Endothelial cell of umbilical vein (primary cell): ENCODE data around the gene NAV2.

Experiments
- MYC ChIP-seq: IDR thresholded peaks from one replicate; pipeline ENCODE4 v1.6.1; 2011; ENCODE audit warnings: mild to moderate bottlenecking, low read depth, low read length
- POLR2A ChIP-seq: IDR thresholded peaks from 2 replicates; pipeline ENCODE4 v1.6.1; 2012; ENCODE audit warnings: low read depth, mild to moderate bottlenecking, control low read depth, low read length
- TF ChIP-seq, protein P1 (sequence below), 2 donors: IDR thresholded peaks; 1 replicate in 1 of 2; 2 replicates in 1 of 2; pipeline ENCODE4 v1.5.1; 2011; ENCODE audit warnings: low read length in 2 of 2, mild to moderate bottlenecking in 2 of 2, moderate library complexity in 2 of 2, control low read depth in 1 of 2, inconsistent platforms in 1 of 2, low read depth in 1 of 2; ENCODE audit not compliant: insufficient read depth in 1 of 2; ENCODE audit errors: extremely low read depth in 1 of 2

DNA sequence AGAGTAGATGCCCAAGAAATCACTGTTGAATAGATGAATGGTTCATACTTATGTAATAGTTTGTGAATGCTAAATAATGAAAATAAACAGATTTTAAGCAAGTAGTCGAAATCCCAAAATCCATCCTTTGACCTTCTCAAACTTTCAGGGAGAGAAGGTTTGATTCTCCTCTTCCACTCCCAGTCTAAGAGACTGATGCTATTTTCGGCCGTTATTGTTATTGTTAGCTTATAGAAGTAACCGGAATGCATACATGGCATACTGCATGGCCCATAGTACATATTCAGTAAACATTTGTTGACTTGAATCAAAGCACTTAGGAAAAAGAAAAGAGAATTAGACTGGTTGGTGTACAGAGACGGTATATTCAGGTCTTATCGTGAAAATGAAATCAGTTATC is 76.6 kb downstream of the NAV2 start:
- TF ChIP-seq, protein P1, sequence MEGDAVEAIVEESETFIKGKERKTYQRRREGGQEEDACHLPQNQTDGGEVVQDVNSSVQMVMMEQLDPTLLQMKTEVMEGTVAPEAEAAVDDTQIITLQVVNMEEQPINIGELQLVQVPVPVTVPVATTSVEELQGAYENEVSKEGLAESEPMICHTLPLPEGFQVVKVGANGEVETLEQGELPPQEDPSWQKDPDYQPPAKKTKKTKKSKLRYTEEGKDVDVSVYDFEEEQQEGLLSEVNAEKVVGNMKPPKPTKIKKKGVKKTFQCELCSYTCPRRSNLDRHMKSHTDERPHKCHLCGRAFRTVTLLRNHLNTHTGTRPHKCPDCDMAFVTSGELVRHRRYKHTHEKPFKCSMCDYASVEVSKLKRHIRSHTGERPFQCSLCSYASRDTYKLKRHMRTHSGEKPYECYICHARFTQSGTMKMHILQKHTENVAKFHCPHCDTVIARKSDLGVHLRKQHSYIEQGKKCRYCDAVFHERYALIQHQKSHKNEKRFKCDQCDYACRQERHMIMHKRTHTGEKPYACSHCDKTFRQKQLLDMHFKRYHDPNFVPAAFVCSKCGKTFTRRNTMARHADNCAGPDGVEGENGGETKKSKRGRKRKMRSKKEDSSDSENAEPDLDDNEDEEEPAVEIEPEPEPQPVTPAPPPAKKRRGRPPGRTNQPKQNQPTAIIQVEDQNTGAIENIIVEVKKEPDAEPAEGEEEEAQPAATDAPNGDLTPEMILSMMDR (IDR thresholded peaks at IDR 0.05; ENCODE audit: extremely low read depth in 1 of 2, insufficient read depth in 1 of 2, low read depth in 1 of 2, low read length in 2 of 2): no peak
- no peak for TF ChIP-seq MYC
- TF ChIP-seq POLR2A: no peak
